IMR-90 (cell line): ENCODE data around the gene SERPINA1.

Experiments used
- CEBPB ChIP-seq: IDR thresholded peaks from 2 replicates; pipeline ENCODE4 v1.6.1; 2012; ENCODE audit warnings: low read depth, low read length, improper control_type of control experiment
- CTCF ChIP-seq: conservative IDR thresholded peaks from 2 replicates; pipeline ENCODE4 v1.5.1; 2012; ENCODE audit warnings: mild to moderate bottlenecking, low read depth, low read length, improper control_type of control experiment
- POLR2A ChIP-seq: IDR thresholded peaks from 2 replicates; pipeline ENCODE4 v1.6.1; 2012; ENCODE audit warnings: mild to moderate bottlenecking, low read depth, low read length
- RFX5 ChIP-seq: IDR thresholded peaks from 2 replicates; pipeline ENCODE4 v1.8.0; 2012; ENCODE audit warnings: low read depth, mild to moderate bottlenecking, low read length, moderate library complexity
- USF2 ChIP-seq: fragments of 150-350 bp; IDR thresholded peaks from 2 replicates; pipeline ENCODE4 v1.6.1; 2017; ENCODE audit warnings: mild to moderate bottlenecking, antibody characterized with exemption, low read length, low read depth

- TF ChIP-seq CTCF = no peak
- no peak for TF ChIP-seq POLR2A
- no peak for TF ChIP-seq RFX5
- TF ChIP-seq CEBPB = no peak
- no peak for TF ChIP-seq USF2
Observed at GRCh38 chr14:94365624-94366023, 22.8 kb downstream of the SERPINA1 start.
